ENCODE measurements around the gene ZBTB16. TPM values are rescaled to one million over a fixed set of nuclear protein-coding genes. Genes with fewer than 3 reads are reported as not detected.

The ZBTB16 gene
- total and polyA plus RNA-seq, 2 of the 13 experiments (the other 11 are each of a cell fraction or from before 2014, with no cell fraction given): not detected

DNA sequence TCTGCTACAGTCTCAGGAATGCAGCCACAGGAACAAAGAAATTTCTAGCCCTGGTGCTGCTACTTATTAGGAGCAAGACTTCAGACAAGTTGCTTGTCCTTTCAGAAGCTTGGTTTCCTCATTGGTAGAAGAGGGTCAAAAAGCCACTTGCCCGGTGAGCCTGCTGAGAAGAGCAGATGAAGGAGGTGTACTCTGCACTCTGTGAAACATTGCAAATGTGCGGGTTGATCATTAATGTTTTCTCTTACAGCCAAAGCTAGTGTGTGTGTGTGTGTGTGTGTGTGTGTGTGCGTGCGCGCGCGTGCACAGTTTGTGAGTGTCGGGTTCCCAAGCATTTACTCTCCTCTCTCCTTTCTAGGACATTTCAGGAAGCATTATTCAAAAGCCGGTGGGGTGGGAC, 150.4 kb downstream of the ZBTB16 start (continued):
- TF ChIP-seq TEAD3 (CRISPR knock-in tag; optimal IDR thresholded peaks at IDR 0.05; ENCODE audit: borderline replicate concordance): peak; percentile 14
- no peak for TF ChIP-seq NONO (IDR thresholded peaks at IDR 0.05)
- 0 out of 2 replicates have a peak, but pooled peaks have one; percentile 40 for TF ChIP-seq NONO (CRISPR knock-in tag; conservative IDR thresholded peaks at IDR 0.05)
- TF ChIP-seq HOMEZ (CRISPR knock-in tag; IDR thresholded peaks at IDR 0.05; ENCODE audit: low read depth): no peak
- TF ChIP-seq, protein P1, sequence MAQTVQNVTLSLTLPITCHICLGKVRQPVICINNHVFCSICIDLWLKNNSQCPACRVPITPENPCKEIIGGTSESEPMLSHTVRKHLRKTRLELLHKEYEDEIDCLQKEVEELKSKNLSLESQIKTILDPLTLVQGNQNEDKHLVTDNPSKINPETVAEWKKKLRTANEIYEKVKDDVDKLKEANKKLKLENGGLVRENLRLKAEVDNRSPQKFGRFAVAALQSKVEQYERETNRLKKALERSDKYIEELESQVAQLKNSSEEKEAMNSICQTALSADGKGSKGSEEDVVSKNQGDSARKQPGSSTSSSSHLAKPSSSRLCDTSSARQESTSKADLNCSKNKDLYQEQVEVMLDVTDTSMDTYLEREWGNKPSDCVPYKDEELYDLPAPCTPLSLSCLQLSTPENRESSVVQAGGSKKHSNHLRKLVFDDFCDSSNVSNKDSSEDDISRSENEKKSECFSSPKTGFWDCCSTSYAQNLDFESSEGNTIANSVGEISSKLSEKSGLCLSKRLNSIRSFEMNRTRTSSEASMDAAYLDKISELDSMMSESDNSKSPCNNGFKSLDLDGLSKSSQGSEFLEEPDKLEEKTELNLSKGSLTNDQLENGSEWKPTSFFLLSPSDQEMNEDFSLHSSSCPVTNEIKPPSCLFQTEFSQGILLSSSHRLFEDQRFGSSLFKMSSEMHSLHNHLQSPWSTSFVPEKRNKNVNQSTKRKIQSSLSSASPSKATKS (CRISPR knock-in tag; IDR thresholded peaks at IDR 0.05): no peak
- TF ChIP-seq CREM (IDR thresholded peaks at IDR 0.05): peak; percentile 19; the same call in 1 of the 2 replicates
- TF ChIP-seq CREM (CRISPR knock-in tag; IDR thresholded peaks at IDR 0.05): no peak
- peak; percentile 43; the same call in 1 of the 2 replicates for TF ChIP-seq RARA (CRISPR knock-in tag; IDR thresholded peaks at IDR 0.05)
- TF ChIP-seq ZNF570 (CRISPR knock-in tag; IDR thresholded peaks at IDR 0.05; ENCODE audit: borderline replicate concordance): no peak
- TF ChIP-seq NCOR1 (IDR thresholded peaks at IDR 0.05; ENCODE audit: borderline replicate concordance, low read length): peak; percentile 83
- TF ChIP-seq, protein P2, sequence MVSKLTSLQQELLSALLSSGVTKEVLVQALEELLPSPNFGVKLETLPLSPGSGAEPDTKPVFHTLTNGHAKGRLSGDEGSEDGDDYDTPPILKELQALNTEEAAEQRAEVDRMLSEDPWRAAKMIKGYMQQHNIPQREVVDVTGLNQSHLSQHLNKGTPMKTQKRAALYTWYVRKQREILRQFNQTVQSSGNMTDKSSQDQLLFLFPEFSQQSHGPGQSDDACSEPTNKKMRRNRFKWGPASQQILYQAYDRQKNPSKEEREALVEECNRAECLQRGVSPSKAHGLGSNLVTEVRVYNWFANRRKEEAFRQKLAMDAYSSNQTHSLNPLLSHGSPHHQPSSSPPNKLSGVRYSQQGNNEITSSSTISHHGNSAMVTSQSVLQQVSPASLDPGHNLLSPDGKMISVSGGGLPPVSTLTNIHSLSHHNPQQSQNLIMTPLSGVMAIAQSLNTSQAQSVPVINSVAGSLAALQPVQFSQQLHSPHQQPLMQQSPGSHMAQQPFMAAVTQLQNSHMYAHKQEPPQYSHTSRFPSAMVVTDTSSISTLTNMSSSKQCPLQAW (CRISPR knock-in tag; IDR thresholded peaks at IDR 0.05): peak; percentile 98
- TF ChIP-seq, protein P3, sequence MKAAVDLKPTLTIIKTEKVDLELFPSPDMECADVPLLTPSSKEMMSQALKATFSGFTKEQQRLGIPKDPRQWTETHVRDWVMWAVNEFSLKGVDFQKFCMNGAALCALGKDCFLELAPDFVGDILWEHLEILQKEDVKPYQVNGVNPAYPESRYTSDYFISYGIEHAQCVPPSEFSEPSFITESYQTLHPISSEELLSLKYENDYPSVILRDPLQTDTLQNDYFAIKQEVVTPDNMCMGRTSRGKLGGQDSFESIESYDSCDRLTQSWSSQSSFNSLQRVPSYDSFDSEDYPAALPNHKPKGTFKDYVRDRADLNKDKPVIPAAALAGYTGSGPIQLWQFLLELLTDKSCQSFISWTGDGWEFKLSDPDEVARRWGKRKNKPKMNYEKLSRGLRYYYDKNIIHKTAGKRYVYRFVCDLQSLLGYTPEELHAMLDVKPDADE (CRISPR knock-in tag; IDR thresholded peaks at IDR 0.05): no peak
- no peak for TF ChIP-seq ZNF468 (CRISPR knock-in tag; IDR thresholded peaks at IDR 0.05)
- 0 out of 2 replicates have a peak, but pooled peaks have one; percentile 28 for TF ChIP-seq MAX (IDR thresholded peaks at IDR 0.05)
- TF ChIP-seq TCF7 (IDR thresholded peaks at IDR 0.05; ENCODE audit: low read depth): 0 out of 2 replicates have a peak, but pooled peaks have one; percentile 18
- TF ChIP-seq TBX2 (CRISPR knock-in tag; IDR thresholded peaks at IDR 0.05; ENCODE audit: borderline replicate concordance): peak; percentile 23; the same call in 1 of the 2 replicates
- TF ChIP-seq, protein P4, sequence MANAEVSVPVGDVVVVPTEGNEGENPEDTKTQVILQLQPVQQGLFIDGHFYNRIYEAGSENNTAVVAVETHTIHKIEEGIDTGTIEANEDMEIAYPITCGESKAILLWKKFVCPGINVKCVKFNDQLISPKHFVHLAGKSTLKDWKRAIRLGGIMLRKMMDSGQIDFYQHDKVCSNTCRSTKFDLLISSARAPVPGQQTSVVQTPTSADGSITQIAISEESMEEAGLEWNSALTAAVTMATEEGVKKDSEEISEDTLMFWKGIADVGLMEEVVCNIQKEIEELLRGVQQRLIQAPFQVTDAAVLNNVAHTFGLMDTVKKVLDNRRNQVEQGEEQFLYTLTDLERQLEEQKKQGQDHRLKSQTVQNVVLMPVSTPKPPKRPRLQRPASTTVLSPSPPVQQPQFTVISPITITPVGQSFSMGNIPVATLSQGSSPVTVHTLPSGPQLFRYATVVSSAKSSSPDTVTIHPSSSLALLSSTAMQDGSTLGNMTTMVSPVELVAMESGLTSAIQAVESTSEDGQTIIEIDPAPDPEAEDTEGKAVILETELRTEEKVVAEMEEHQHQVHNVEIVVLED (CRISPR knock-in tag; IDR thresholded peaks at IDR 0.05; ENCODE audit: borderline replicate concordance): 0 out of 2 replicates have a peak, but pooled peaks have one; percentile 20
- TF ChIP-seq WIZ (CRISPR knock-in tag; IDR thresholded peaks at IDR 0.05): no peak
- TF ChIP-seq, protein P5, sequence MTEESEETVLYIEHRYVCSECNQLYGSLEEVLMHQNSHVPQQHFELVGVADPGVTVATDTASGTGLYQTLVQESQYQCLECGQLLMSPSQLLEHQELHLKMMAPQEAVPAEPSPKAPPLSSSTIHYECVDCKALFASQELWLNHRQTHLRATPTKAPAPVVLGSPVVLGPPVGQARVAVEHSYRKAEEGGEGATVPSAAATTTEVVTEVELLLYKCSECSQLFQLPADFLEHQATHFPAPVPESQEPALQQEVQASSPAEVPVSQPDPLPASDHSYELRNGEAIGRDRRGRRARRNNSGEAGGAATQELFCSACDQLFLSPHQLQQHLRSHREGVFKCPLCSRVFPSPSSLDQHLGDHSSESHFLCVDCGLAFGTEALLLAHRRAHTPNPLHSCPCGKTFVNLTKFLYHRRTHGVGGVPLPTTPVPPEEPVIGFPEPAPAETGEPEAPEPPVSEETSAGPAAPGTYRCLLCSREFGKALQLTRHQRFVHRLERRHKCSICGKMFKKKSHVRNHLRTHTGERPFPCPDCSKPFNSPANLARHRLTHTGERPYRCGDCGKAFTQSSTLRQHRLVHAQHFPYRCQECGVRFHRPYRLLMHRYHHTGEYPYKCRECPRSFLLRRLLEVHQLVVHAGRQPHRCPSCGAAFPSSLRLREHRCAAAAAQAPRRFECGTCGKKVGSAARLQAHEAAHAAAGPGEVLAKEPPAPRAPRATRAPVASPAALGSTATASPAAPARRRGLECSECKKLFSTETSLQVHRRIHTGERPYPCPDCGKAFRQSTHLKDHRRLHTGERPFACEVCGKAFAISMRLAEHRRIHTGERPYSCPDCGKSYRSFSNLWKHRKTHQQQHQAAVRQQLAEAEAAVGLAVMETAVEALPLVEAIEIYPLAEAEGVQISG (CRISPR knock-in tag; IDR thresholded peaks at IDR 0.05): 0 out of 2 replicates have a peak, but pooled peaks have one; percentile 30

Data from HepG2 (cell line).